ENCODE measurements around the gene CYP3A7. TPM values are rescaled to one million over a fixed set of nuclear protein-coding genes. Genes with fewer than 3 reads are reported as not detected.
"Not testable (repeated sequence)": the region's sequence is repeated elsewhere in the genome, so short reads cannot be mapped to it uniquely, and the experiment has no call there.

Gene CYP3A7
- total and polyA plus RNA-seq, 9 of the 15 experiments (the other 6 are each of a cell fraction or from before 2014, with no cell fraction given) = 0.20 TPM; not detected in 8

DNA sequence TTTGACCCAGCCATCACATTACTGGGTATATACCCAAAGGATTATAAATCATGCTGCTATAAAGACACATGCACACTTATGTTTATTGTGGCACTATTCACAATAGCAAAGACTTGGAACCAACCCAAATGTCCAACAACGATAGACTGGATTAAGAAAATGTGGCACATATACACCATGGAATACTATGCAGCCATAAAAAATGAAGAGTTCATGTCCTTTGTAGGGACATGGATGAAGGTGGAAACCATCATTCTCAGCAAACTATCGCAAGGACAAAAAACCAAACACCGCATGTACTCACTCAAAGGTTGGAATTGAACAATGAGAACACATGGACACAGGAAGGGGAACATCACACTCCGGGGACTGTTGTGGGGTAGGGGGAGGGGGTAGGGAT lies 44.1 kb downstream of the CYP3A7 start:
- H4K20me1 ChIP-seq (replicated peaks; ENCODE audit: control insufficient read depth, insufficient read depth, low read length); FAIRE-seq; H3K27me3 ChIP-seq (ENCODE audit: control insufficient read depth in 2 of 2, insufficient read depth in 2 of 2, low read length in 2 of 2); CTCF ChIA-PET (ENCODE audit: low intra/inter-chr PET ratio); in situ Hi-C loops (cut with MboI); H3K4me3 ChIP-seq; ATAC-seq; H3K9ac ChIP-seq (ENCODE audit: insufficient read depth in 1 of 2, low read depth in 2 of 2, low read length in 2 of 2); H3K9me1 ChIP-seq (ENCODE audit: control insufficient read depth, insufficient read depth, low read length); H2AFZ ChIP-seq (ENCODE audit: low read depth, low read length); BruUV-seq (replicated peaks); H3K9me3 ChIP-seq (replicated peaks; ENCODE audit: control insufficient read depth, insufficient read depth, low read depth, low read length); H3K27ac ChIP-seq (ENCODE audit: extremely low read depth, low read depth, low read length); H3K4me2 ChIP-seq (ENCODE audit: insufficient read depth, low read length); POLR2A ChIA-PET; H3K36me3 ChIP-seq (ENCODE audit: control insufficient read depth, insufficient read depth, low read length); H3K79me2 ChIP-seq (ENCODE audit: control insufficient read depth, insufficient read depth, low read length); intact Hi-C loops (cut with micrococcal nuclease); DNase-seq (ENCODE audit: extremely low read depth in 1 of 4, low spot score in 3 of 4): not testable (repeated sequence)
- TF ChIP-seq BCOR (IDR thresholded peaks at IDR 0.05) = peak; percentile 82
- peak; percentile 21 for TF ChIP-seq ZNF146 (CRISPR knock-in tag; IDR thresholded peaks at IDR 0.05; ENCODE audit: unreplicated experiment)
- 87% methylated on average over 3 of the region's 4 CpGs for WGBS (ENCODE audit: insufficient coverage, low coverage, missing lambda C conversion rate)
- peaks cover 18 to 32% of the 10 kb centered on the region in 2 experiments for H3K4me1 ChIP-seq (replicated peaks in 1 of 2; ENCODE audit: control insufficient read depth in 2 of 2, insufficient read depth in 2 of 2, low read length in 2 of 2)

DNA sequence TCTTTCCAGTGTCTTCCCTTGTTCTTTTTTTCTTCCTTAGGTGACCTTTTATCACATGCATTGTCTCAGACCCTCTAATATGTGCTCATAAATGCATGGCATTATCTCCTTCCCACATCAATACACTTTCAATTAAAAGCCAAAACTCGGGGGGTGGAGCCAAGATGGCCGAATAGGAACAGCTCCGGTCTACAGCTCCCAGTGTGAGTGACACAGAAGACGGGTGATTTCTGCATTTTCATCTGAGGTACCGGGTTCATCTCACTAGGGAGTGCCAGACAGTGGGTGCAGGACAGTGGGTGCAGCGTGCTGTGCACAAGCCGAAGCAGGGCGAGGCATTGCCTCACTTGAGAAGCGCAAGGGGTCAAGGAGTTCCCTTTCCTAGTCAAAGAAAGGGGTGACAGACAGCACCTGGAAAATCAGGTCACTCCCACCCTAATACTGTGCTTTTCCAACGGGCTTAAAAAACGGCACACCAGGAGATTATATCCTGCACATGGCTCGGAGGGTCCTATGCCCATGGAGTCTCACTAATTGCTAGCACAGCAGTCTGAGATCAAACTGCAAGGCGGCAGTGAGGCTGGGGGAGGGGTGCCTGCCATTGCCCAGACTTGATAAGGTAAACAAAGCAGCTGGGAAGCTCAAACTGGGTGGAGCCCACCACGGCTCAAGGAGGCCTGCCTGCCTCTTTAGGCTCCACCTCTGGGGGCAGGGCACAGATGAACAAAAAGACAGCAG lies 49.0 kb downstream of the CYP3A7 start:
- intact Hi-C loops (cut with micrococcal nuclease) = loop anchor here (2.0 kb wide), 1 partner anchor 147 kb away; no protein-coding TSS in a partner anchor
- BruUV-seq (replicated peaks); TF ChIP-seq MYC (CRISPR knock-in tag; IDR thresholded peaks at IDR 0.05; ENCODE audit: borderline replicate concordance, low read depth): not testable (repeated sequence)
- TF ChIP-seq MYC (IDR thresholded peaks at IDR 0.05; ENCODE audit: low read depth, low read length) (0 out of 2 replicates have a peak, but pooled peaks have one; percentile 14), CBFA2T3 (IDR thresholded peaks at IDR 0.05) (peak; percentile 62), ARID1B (IDR thresholded peaks at IDR 0.05) (peak; percentile 74), DPF2 (IDR thresholded peaks at IDR 0.05) (peak; percentile 65), RAD21 (CRISPR knock-in tag; conservative IDR thresholded peaks at IDR 0.05 in 1 of 2, IDR thresholded peaks at IDR 0.05 in 1 of 2) (0 out of 4 replicates have a peak, but pooled peaks of 1 of the 2 experiments have one; percentile 8), EP300 (IDR thresholded peaks at IDR 0.05; ENCODE audit: low read length) (0 out of 2 replicates have a peak, but pooled peaks have one; percentile 6)
- TF ChIP-seq, protein P1, sequence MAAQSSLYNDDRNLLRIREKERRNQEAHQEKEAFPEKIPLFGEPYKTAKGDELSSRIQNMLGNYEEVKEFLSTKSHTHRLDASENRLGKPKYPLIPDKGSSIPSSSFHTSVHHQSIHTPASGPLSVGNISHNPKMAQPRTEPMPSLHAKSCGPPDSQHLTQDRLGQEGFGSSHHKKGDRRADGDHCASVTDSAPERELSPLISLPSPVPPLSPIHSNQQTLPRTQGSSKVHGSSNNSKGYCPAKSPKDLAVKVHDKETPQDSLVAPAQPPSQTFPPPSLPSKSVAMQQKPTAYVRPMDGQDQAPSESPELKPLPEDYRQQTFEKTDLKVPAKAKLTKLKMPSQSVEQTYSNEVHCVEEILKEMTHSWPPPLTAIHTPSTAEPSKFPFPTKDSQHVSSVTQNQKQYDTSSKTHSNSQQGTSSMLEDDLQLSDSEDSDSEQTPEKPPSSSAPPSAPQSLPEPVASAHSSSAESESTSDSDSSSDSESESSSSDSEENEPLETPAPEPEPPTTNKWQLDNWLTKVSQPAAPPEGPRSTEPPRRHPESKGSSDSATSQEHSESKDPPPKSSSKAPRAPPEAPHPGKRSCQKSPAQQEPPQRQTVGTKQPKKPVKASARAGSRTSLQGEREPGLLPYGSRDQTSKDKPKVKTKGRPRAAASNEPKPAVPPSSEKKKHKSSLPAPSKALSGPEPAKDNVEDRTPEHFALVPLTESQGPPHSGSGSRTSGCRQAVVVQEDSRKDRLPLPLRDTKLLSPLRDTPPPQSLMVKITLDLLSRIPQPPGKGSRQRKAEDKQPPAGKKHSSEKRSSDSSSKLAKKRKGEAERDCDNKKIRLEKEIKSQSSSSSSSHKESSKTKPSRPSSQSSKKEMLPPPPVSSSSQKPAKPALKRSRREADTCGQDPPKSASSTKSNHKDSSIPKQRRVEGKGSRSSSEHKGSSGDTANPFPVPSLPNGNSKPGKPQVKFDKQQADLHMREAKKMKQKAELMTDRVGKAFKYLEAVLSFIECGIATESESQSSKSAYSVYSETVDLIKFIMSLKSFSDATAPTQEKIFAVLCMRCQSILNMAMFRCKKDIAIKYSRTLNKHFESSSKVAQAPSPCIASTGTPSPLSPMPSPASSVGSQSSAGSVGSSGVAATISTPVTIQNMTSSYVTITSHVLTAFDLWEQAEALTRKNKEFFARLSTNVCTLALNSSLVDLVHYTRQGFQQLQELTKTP (IDR thresholded peaks at IDR 0.05; ENCODE audit: low read depth in 1 of 2, partially characterized antibody in 2 of 2) = peak in 1 of 2 experiments; percentile 47

More for the DNA sequence above, 49.0 kb downstream of the CYP3A7 start:
- H4K20me1 ChIP-seq (replicated peaks; ENCODE audit: control insufficient read depth, insufficient read depth, low read length); H3K27me3 ChIP-seq (ENCODE audit: control insufficient read depth in 2 of 2, insufficient read depth in 2 of 2, low read length in 2 of 2); H3K4me3 ChIP-seq; H3K79me2 ChIP-seq (ENCODE audit: control insufficient read depth, insufficient read depth, low read length); ATAC-seq; H3K9me3 ChIP-seq (replicated peaks; ENCODE audit: control insufficient read depth, insufficient read depth, low read depth, low read length); H3K36me3 ChIP-seq (ENCODE audit: control insufficient read depth, insufficient read depth, low read length); in situ Hi-C loops (cut with MboI); CTCF ChIA-PET (ENCODE audit: low intra/inter-chr PET ratio); POLR2A ChIA-PET; H3K4me1 ChIP-seq (replicated peaks in 1 of 2; ENCODE audit: control insufficient read depth in 2 of 2, insufficient read depth in 2 of 2, low read length in 2 of 2); H3K9me1 ChIP-seq (ENCODE audit: control insufficient read depth, insufficient read depth, low read length): not testable (repeated sequence)
- peak overlapping the region; percentile 52 for H2AFZ ChIP-seq (ENCODE audit: low read depth, low read length)
- peak overlapping the region in 1 of 2 experiments; percentile 6; a peak in 1 of 4 replicates for H3K9ac ChIP-seq (ENCODE audit: insufficient read depth in 1 of 2, low read depth in 2 of 2, low read length in 2 of 2)
- peak overlapping the region; percentile 42 for H3K4me2 ChIP-seq (ENCODE audit: insufficient read depth, low read length)
- FAIRE-seq = peak; percentile 59
- DNase-seq (ENCODE audit: extremely low read depth in 1 of 4, low spot score in 3 of 4) = peak in 1 of 4 experiments; percentile 84
- 0 out of 3 replicates have a peak overlapping the region, but pooled peaks have one; percentile 3 for H3K27ac ChIP-seq (ENCODE audit: extremely low read depth, low read depth, low read length)
- 30% methylated on average over 13 of the region's 14 CpGs for WGBS (ENCODE audit: insufficient coverage, low coverage, missing lambda C conversion rate)
